Gastrocnemius medialis (tissue), 4 donors: ENCODE data around the gene OTUD4.

Experiments
- POLR2A ChIP-seq, 2 donors: fragments of 450-650 bp; IDR thresholded peaks; one replicate each; pipeline ENCODE4 v1.6.1; 2017; ENCODE audit warnings: antibody characterized with exemption in 2 of 2, mild to moderate bottlenecking in 2 of 2, moderate library complexity in 2 of 2
- TF ChIP-seq, protein P1 (sequence below), 5 experiments: fragments of 450-650 bp in 3 of 5; fragments of 200-600 bp in 2 of 5; sonication (generic) in 2 of 5; IDR thresholded peaks in 4 of 5; conservative IDR thresholded peaks in 1 of 5; 1 replicate in 4 of 5; 2 replicates in 1 of 5; pipeline ENCODE4 v1.5.1; 2016 to 2019; ENCODE audit warnings: antibody characterized with exemption in 5 of 5, mild to moderate bottlenecking in 3 of 5, moderate library complexity in 3 of 5

DNA sequence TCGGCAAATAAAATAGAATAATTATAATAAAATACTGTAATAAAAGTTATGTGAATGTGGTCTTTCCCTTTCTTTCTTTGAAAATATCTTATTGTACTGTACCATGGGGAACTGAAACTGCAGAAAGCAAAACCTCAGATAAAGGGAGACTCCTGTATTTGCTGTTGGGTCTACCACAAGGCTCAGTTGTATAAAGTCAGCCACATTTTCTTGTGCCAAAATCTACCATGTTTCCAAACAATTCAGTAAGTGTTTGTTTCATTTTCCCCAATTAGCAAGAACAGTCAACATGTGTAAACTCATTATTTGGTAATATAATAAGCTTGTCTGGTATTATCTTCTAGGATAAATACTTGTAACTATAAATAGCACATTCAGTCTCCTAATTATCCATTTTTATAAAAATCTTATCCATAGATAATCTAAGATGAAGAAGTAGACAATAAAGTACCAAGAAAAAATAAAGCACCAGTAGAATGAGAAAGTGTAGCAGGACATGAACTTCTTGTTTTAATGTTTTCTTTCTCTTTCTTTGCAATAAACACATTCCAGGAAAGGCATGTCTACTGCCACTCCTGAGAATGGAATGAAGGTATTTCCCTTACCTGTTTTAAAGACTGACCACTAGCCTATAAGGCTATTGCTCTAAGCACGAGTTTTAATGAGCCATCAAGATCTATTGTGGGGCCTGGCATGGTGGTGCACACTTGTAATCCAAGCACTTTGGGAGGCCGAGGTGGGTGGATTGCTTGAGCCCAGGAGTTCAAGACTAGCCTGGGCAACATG is 15.0 kb upstream of the OTUD4 start:
- no peak for TF ChIP-seq POLR2A (IDR thresholded peaks at IDR 0.05)
- TF ChIP-seq, protein P1, sequence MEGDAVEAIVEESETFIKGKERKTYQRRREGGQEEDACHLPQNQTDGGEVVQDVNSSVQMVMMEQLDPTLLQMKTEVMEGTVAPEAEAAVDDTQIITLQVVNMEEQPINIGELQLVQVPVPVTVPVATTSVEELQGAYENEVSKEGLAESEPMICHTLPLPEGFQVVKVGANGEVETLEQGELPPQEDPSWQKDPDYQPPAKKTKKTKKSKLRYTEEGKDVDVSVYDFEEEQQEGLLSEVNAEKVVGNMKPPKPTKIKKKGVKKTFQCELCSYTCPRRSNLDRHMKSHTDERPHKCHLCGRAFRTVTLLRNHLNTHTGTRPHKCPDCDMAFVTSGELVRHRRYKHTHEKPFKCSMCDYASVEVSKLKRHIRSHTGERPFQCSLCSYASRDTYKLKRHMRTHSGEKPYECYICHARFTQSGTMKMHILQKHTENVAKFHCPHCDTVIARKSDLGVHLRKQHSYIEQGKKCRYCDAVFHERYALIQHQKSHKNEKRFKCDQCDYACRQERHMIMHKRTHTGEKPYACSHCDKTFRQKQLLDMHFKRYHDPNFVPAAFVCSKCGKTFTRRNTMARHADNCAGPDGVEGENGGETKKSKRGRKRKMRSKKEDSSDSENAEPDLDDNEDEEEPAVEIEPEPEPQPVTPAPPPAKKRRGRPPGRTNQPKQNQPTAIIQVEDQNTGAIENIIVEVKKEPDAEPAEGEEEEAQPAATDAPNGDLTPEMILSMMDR (IDR thresholded peaks at IDR 0.05 in 4 of 5, conservative IDR thresholded peaks at IDR 0.05 in 1 of 5), result no peak
